ENCODE measurements around the gene SNX27. TPM values are rescaled to one million over a fixed set of nuclear protein-coding genes. Genes with fewer than 3 reads are reported as not detected.

Gene SNX27
- total and polyA plus RNA-seq, 2 donors (not counting 1 experiment from before 2014, with no cell fraction given): 13.5 to 45.6 TPM

- peaks cover 70% of the 10 kb centered on the region for H3K27me3 Mint-ChIP-seq
- no peaks in the 10 kb centered on the region for H3K9me3 Mint-ChIP-seq (ENCODE audit: insufficient read depth)
- Histone ChIP-seq H3K79me2 (ENCODE audit: control insufficient read depth, insufficient read depth, low read length) (no peaks in the 10 kb centered on the region), H3K4me3 (ENCODE audit: control extremely low read depth in 1 of 5, extremely low read depth in 1 of 5, insufficient read depth in 1 of 5, low read depth in 2 of 5, low read length in 4 of 5) (no peak overlapping the region), H2AFZ (ENCODE audit: insufficient read depth, low read depth, low read length, poor library complexity, severe bottlenecking) (no peak overlapping the region), H3K4me2 (replicated peaks; ENCODE audit: low read depth, low read length, poor library complexity, severe bottlenecking) (no peak overlapping the region), H4K20me1 (ENCODE audit: control insufficient read depth, insufficient read depth, low read length, poor library complexity, severe bottlenecking) (no peaks in the 10 kb centered on the region), H3K27ac (ENCODE audit: low read length in 2 of 2) (no peak overlapping the region), H3K9me3 (ENCODE audit: control extremely low read depth in 1 of 3, control insufficient read depth in 2 of 3, insufficient read depth in 1 of 3, low read length in 2 of 3) (no peaks in the 10 kb centered on the region), H3K27me3 (replicated peaks in 1 of 4; ENCODE audit: control extremely low read depth in 1 of 4, control insufficient read depth in 3 of 4, insufficient read depth in 4 of 4, low read length in 3 of 4) (peaks cover 0 to 43% (median 22%) of the 10 kb centered on the region in 4 experiments), H3K36me3 (replicated peaks in 1 of 2; ENCODE audit: control extremely low read depth in 1 of 2, control insufficient read depth in 1 of 2, extremely low read depth in 1 of 2, insufficient read depth in 2 of 2, low read length in 1 of 2) (no peaks in the 10 kb centered on the region), H3K4me1 (ENCODE audit: control insufficient read depth in 2 of 2, insufficient read depth in 2 of 2, low read length in 2 of 2) (no peaks in the 10 kb centered on the region), H3K9ac (ENCODE audit: low read length) (no peak overlapping the region)
- no peak for DNase-seq
- ATAC-seq (ENCODE audit: low read depth): no peak
- no peak overlapping the region for H3K27ac Mint-ChIP-seq
- H3K4me3 Mint-ChIP-seq: no peak overlapping the region
- TF ChIP-seq, protein P1, sequence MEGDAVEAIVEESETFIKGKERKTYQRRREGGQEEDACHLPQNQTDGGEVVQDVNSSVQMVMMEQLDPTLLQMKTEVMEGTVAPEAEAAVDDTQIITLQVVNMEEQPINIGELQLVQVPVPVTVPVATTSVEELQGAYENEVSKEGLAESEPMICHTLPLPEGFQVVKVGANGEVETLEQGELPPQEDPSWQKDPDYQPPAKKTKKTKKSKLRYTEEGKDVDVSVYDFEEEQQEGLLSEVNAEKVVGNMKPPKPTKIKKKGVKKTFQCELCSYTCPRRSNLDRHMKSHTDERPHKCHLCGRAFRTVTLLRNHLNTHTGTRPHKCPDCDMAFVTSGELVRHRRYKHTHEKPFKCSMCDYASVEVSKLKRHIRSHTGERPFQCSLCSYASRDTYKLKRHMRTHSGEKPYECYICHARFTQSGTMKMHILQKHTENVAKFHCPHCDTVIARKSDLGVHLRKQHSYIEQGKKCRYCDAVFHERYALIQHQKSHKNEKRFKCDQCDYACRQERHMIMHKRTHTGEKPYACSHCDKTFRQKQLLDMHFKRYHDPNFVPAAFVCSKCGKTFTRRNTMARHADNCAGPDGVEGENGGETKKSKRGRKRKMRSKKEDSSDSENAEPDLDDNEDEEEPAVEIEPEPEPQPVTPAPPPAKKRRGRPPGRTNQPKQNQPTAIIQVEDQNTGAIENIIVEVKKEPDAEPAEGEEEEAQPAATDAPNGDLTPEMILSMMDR (IDR thresholded peaks at IDR 0.05): no peak
- no peak for TF ChIP-seq EZH2 (IDR thresholded peaks at IDR 0.05; ENCODE audit: borderline replicate concordance, insufficient read depth, low read depth, low read length, poor library complexity, severe bottlenecking)
- 80% methylated on average over 12 of the region's 19 CpGs for WGBS (ENCODE audit: insufficient coverage)
- ChIA-PET POLR2A (no interaction called here), CTCF (interaction anchor here (1.2 kb wide), 1 partner anchor 108 kb away, joined by 3 read pairs; no protein-coding TSS in a partner anchor)
- no peaks in the 10 kb centered on the region for H3K4me1 Mint-ChIP-seq
- intact Hi-C loops (cut with micrococcal nuclease): loop anchor here (10.0 kb wide), 1 partner anchor 106 kb away; the partner anchor contains the start of genes C2CD4D and RORC
Observed at GRCh38 chr1:151728151-151729054, 116.6 kb downstream of the SNX27 start.

Measured in B cell (primary cell).